GM19468 (cell line): Measurements from ENCODE around the gene PPP2CA.
"Not testable (repeated sequence)": the region's sequence is repeated elsewhere in the genome, so short reads cannot be mapped to it uniquely, and the experiment has no call there.

ENCODE experiments used
- ATAC-seq: cut with Tn5 transposase; IDR thresholded peaks from one replicate; pipeline ENCODE4 v1.9.1; 2021; ENCODE audit warnings: mild to moderate bottlenecking, moderate library complexity, moderate number of reproducible peaks; ENCODE audit not compliant: unreplicated experiment; ENCODE audit errors: extremely low read depth

Gene PPP2CA

GRCh38 chr5:134246771-134247427, 21.0 kb upstream of the PPP2CA start:
- no peak for ATAC-seq

- no peak for ATAC-seq
Observed at GRCh38 chr5:134245692-134246091, 19.8 kb upstream of the PPP2CA start.

GRCh38 chr5:134245101-134245604, 19.3 kb upstream of the PPP2CA start:
- ATAC-seq = no peak

- ATAC-seq = no peak
Observed at GRCh38 chr5:134242146-134242545, 16.3 kb upstream of the PPP2CA start.

GRCh38 chr5:134240421-134240962, 14.6 kb upstream of the PPP2CA start:
- no peak for ATAC-seq

GRCh38 chr5:134236820-134237219, 10.9 kb upstream of the PPP2CA start:
- no peak for ATAC-seq

- ATAC-seq = no peak
Observed at GRCh38 chr5:134236318-134236717, 10.4 kb upstream of the PPP2CA start.

- no peak for ATAC-seq
Observed at GRCh38 chr5:134228624-134229023, 2.8 kb upstream of the PPP2CA start.

GRCh38 chr5:134227776-134228175, 1.9 kb upstream of the PPP2CA start:
- no peak for ATAC-seq

GRCh38 chr5:134227259-134227658, 1.4 kb upstream of the PPP2CA start:
- ATAC-seq = no peak

GRCh38 chr5:134226441-134227192, 744 bp upstream of the PPP2CA start:
- ATAC-seq = no peak

GRCh38 chr5:134224888-134225779, 739 bp downstream of the PPP2CA start:
- peak; percentile 0 for ATAC-seq

- no peak for ATAC-seq
Observed at GRCh38 chr5:134223406-134224248, 2.2 kb downstream of the PPP2CA start.

- ATAC-seq = not testable (repeated sequence)
Observed at GRCh38 chr5:134221690-134222089, 4.2 kb downstream of the PPP2CA start.

GRCh38 chr5:134215757-134216156, 10.1 kb downstream of the PPP2CA start:
- no peak for ATAC-seq

GRCh38 chr5:134211263-134212031, 14.4 kb downstream of the PPP2CA start:
- ATAC-seq = not testable (repeated sequence)

GRCh38 chr5:134209477-134210245, 16.2 kb downstream of the PPP2CA start:
- ATAC-seq = no peak

GRCh38 chr5:134207696-134208095, 18.2 kb downstream of the PPP2CA start:
- ATAC-seq = no peak
